ENCODE results near the gene ARHGEF19.

ARHGEF19 gene

GRCh38 chr1:16243936-16244649 is 31.6 kb upstream of the ARHGEF19 start:
- DNase-seq (ENCODE audit: low read depth): peak; percentile 45
- H3K4me3 ChIP-seq (ENCODE audit: low read depth, low read length): no peak overlapping the region
- peak; percentile 91 for TF ChIP-seq CTCF (IDR thresholded peaks at IDR 0.05; ENCODE audit: low read depth, low read length, missing control alignments)

- no peak overlapping the region for H3K4me3 ChIP-seq (ENCODE audit: low read depth, low read length)
- no peak for TF ChIP-seq CTCF (IDR thresholded peaks at IDR 0.05; ENCODE audit: low read depth, low read length, missing control alignments)
- no peak for DNase-seq (ENCODE audit: low read depth)
Observed at GRCh38 chr1:16243215-16243610, 30.8 kb upstream of the ARHGEF19 start.

- no peak for TF ChIP-seq CTCF (IDR thresholded peaks at IDR 0.05; ENCODE audit: low read depth, low read length, missing control alignments)
- H3K4me3 ChIP-seq (ENCODE audit: low read depth, low read length): no peak overlapping the region
- DNase-seq (ENCODE audit: low read depth): no peak
Observed at GRCh38 chr1:16242556-16243214, 30.2 kb upstream of the ARHGEF19 start.

- no peak for TF ChIP-seq CTCF (IDR thresholded peaks at IDR 0.05; ENCODE audit: low read depth, low read length, missing control alignments)
- no peak overlapping the region for H3K4me3 ChIP-seq (ENCODE audit: low read depth, low read length)
- DNase-seq (ENCODE audit: low read depth): no peak
Observed at GRCh38 chr1:16241221-16241708, 28.8 kb upstream of the ARHGEF19 start.

- H3K4me3 ChIP-seq (ENCODE audit: low read depth, low read length): no peak overlapping the region
- no peak for DNase-seq (ENCODE audit: low read depth)
- no peak for TF ChIP-seq CTCF (IDR thresholded peaks at IDR 0.05; ENCODE audit: low read depth, low read length, missing control alignments)
Observed at GRCh38 chr1:16239972-16240491, 27.6 kb upstream of the ARHGEF19 start.

- peak overlapping the region; percentile 76 for H3K4me3 ChIP-seq (ENCODE audit: low read depth, low read length)
- no peak for TF ChIP-seq CTCF (IDR thresholded peaks at IDR 0.05; ENCODE audit: low read depth, low read length, missing control alignments)
- no peak for DNase-seq (ENCODE audit: low read depth)
Observed at GRCh38 chr1:16237343-16237830, 24.9 kb upstream of the ARHGEF19 start.
